Measurements from ENCODE around the gene ELP4.

- TF ChIP-seq CTCF (IDR thresholded peaks at IDR 0.05), result no peak
- TF ChIP-seq POLR2A (IDR thresholded peaks at IDR 0.05), result no peak
These were observed 262.8 kb downstream of the ELP4 start for GRCh38 chr11:31772412-31772811.
